NCI-H1048 (cell line): ENCODE measurements around the gene ATP2A1.
"Not testable (repeated sequence)": the region's sequence is repeated elsewhere in the genome, so short reads cannot be mapped to it uniquely, and the experiment has no call there.

ENCODE experiments used
- DNase-seq: peaks from one replicate; lab custom pipeline; 2025; lab: John Stamatoyannopoulos, UW

Gene ATP2A1

DNA sequence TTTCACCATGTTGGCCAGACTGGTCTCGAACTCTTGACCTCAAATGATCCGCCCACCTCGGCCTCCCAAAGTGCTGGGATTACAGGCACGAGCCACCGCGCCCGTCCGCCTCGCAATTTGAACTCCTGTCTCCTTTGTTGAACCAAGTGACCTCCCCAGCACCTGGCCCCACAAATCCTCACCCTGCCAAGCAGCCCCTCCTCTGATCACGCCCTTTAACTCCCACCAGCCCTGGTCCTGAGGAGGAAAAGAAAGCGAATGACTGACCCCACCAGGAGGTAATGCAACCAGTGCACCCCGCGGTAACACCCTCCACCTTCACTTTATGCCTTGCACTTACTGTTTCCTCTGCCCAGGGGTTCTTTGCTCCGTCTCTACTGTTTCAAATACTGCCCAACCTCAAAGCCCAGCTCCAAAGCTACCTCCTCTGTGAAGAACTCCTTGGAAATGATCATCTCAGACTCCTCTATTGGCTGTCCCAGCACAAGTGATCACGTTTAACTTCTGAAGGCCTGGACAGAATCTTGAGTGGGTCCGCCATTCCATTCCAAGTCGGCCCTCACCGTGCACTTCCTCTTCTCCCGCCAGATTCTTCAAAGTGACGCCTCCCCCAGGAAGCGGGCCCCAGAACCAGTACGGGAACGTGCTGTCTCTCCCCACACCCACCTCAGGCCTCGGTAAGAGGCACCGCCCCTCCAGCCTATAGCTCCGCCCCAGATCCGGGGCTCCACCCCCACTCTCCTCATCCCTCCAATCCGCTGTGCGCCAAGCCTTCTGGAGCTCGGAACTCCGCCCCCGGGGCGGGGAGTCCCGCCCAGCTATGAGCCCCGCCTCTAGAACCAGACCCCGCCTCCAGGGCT is 57.9 kb downstream of the ATP2A1 start:
- peak; percentile 45 for DNase-seq

DNA sequence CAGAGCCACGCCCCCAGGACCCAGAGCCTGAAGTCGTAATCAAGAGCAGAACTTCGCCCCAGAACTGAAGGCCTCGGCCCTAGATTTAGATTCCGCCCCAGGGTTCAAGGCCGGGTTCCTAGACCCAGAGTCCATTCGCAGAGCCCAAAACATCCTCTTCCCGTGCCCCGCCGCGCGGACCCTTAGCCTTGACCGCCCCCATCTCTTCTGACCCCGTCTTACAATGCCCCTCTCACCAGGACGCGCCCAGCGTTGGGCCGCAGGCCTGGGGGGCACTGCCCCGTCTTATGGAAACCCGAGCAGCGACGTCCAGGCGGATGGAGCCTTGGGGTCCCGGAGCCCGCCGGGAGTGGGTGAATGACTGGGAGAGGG is 58.5 kb downstream of the ATP2A1 start:
- DNase-seq, result no peak

DNA sequence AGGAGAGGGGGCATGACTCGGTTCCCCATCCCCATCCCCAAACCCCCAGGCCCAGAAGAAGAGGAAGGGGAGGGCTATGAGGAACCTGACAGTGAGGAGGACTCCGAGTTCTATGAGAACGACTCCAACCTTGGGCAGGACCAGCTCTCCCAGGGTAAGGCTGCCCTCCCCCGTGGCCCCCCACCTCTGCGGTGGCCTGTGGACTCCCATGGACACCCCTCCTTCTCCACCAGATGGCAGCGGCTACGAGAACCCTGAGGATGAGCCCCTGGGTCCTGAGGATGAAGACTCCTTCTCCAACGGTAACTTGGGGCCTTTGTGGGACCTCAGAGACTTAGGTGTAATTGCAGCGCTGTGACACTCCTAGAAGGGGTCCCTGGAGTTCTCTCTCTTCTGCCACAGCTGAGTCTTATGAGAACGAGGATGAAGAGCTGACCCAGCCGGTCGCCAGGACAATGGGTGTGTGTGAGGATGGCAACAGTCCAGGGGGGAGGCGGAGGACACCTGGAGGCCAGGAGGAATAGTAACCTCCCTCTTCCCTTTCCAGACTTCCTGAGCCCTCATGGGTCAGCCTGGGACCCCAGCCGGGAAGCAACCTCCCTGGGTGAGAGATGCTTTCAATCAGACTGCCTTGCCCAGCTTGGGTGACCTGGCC is 59.1 kb downstream of the ATP2A1 start:
- DNase-seq, result no peak

DNA sequence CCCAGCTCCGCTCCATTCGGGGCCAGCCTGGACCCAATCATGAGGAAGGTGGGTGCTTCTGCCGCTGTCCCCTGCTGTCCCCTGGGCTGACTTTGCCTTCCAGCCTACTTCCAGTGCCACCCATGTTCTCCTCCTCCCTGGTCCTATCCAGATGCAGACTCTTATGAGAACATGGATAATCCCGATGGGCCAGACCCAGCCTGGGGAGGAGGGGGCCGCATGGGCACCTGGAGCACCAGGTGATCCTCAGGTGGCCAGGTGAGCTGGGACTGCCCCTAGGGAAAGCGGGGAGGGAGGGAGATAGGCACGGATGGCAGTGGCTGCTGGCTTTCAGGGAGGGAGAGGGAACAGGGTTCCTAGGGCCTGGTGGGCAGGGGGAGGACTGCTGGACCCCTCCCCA is 60.4 kb downstream of the ATP2A1 start:
- no peak for DNase-seq

DNA sequence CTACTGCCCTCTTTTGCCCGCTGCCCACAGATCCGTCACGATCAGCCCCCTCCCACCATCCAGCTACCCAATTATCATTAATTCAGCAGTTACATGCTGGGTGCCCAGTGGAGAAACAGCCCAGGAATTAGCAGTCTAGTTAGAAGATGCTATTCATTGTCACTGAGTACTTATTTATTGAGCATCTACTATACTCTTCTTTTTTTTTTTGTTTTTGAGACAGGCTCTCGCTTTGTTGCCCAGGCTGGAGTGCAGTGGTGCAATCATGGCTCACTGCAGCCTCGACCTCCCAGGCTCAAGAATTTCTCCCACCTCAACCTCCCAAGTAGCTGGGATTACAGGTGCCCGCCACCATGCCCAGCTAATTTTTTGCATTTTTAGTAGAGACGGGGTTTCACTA is 61.5 kb downstream of the ATP2A1 start:
- DNase-seq, result not testable (repeated sequence)

DNA sequence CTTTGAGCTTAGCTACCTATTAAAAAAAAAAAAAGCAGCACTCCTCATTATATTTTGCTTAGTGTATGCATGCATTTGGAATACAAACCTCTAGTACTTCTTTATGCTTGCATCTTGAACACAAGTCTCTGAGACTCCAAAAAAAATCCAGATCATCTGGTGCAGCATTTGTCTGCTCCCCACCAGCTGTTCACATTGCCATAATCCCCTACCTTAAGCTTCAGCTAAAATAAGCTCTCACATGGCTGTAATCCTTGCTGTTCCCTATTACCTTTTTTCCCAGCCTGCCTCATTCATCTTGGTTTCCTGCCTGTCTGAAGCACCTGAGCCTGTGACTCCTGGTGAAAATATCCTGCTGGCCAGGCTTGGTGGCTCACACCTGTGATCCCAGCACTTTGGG is 65.0 kb downstream of the ATP2A1 start:
- DNase-seq, result no peak

DNA sequence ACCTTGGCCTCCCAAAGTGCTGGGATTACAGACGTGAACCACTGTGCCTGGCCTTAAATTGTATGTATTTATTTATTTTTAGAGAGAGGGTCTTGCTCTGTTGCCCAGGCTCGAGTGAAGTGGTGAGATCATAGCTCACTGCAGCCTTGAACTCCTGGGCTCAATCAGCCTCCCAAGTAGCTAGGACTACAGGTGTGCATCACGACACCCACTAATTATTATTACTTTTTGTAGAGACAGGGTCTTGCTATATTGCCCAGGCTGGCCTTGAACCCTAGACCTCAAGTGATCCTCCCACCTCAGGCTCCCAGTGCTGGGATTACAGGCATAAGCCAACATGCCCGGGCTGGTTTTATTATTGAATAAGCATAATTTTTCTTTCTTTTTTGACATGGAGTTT is 68.4 kb downstream of the ATP2A1 start:
- no peak for DNase-seq

DNA sequence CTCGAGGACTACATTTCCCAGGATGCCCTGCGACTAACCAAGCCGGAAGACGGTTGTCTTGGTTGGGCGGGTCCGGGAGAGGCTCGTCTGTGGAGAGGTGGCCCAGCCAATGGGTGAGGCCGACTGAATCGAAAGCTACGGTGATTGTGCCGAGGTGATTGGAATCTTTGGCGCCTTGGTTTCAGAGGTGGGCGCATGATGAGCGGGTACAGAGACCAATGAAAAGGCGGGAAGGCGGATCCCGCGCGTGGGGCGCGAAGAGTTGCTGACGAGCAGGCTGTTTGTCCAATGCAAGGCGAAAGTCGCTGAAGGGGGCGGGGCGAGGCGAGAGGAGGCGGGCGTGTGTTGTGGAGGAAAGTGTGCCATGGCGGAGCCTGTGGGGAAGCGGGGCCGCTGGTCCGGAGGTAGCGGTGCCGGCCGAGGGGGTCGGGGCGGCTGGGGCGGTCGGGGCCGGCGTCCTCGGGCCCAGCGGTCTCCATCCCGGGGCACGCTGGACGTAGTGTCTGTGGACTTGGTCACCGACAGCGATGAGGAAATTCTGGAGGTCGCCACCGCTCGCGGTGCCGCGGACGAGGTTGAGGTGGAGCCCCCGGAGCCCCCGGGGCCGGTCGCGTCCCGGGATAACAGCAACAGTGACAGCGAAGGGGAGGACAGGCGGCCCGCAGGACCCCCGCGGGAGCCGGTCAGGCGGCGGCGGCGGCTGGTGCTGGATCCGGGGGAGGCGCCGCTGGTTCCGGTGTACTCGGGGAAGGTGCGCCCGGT is 72.5 kb downstream of the ATP2A1 start, which contains the start of gene NFATC2IP:
NFATC2IP (plus strand) TSS at position 290 of the 762 bp plus-strand sequence; CDS start at position 365, 75 bp downstream.
- DNase-seq, result peak; percentile 94

DNA sequence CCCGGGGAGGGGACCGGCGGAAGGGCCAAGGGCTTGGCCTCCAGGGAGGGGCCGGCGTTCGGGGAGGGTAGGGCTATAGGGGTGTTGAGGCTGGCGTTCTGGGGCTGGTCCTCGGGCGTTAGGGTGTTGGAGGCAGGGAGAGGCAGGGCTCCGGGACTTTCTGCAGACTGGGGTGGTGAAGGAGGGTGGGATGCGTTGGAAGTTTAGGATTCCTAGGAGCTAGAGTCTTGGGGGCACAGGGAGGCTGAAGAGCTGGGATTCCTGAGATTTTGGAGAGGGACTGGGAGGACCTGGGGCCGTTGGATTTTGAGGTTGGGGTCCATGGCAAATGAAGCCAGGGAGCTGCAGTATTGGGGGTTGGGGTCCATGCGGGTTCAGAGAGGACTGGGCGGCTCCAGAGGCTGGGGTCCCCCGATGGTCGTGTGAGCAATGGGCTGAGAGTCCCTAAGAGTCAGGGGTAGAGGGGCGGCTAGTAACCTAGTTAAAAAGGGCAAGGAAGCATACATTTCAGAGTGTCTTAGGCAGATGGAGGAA is 73.2 kb downstream of the ATP2A1 start:
- DNase-seq, result no peak
